HCT116 (cell line): ENCODE data around the gene PALMD. TPM values are rescaled to one million over a fixed set of nuclear protein-coding genes. Genes with fewer than 3 reads are reported as not detected.

Experiments
- ATAC-seq: fragments of 200-7000 bp; cut with Tn5 transposase; 2 replicates; pipeline ENCODE4 v1.9.1; 2020; ENCODE audit warnings: mild to moderate bottlenecking, moderate library complexity
- BruUV-seq: library from RNA; stranded (reverse); fragments of 400-500 nt; replicated peaks from 2 replicates; lab custom pipeline; 2021; lab: Mats Ljungman, UMichigan
- CTCF ChIA-PET: fragments of 300-600 bp; sonication (Branson Sonifier 250); formaldehyde crosslinking; loops from one replicate; lab custom pipeline; 2021; ENCODE audit warnings: antibody characterized with exemption; lab: Charles Lee
- POLR2A ChIA-PET: fragments of 300-600, 350-600 bp; sonication (Branson Sonifier 250); formaldehyde crosslinking; loops from one replicate; lab custom pipeline; 2021; ENCODE audit warnings: antibody characterized with exemption; lab: Charles Lee
- RAD21 ChIA-PET, 2 experiments: fragments of 300-600 bp; sonication (Branson Sonifier 250); formaldehyde crosslinking; loops; one replicate each; lab custom pipeline; 2023; ENCODE audit warnings: low total read pairs in 2 of 2; ENCODE audit not compliant: uncharacterized antibody in 2 of 2, unreplicated experiment in 2 of 2, low non-redundant PET in 1 of 2; lab: Charles Lee
- DNase-seq: peaks from one replicate; pipeline ENCODE4 v3.0.0-alpha.2; 2010; ENCODE audit warnings: low read depth, low spot score
- H2AFZ ChIP-seq: fragments of 200-600 bp; shearing (Covaris generic), sonication (generic); 2 replicates; pipeline ENCODE4 v1.6.1; 2017; ENCODE audit warnings: low read depth, mixed run types, mixed read lengths, antibody characterized with exemption, low read length; ENCODE audit not compliant: poor library complexity, severe bottlenecking
- H3K27ac ChIP-seq: 2 replicates; pipeline ENCODE4 v1.5.1; 2012; ENCODE audit warnings: low read depth, low read length
- H3K27me3 ChIP-seq: fragments of 200-600 bp; sonication (generic); 2 replicates; pipeline ENCODE4 v1.6.1; 2016; ENCODE audit warnings: mixed run types, low read length, mixed read lengths; ENCODE audit not compliant: insufficient read depth
- H3K36me3 ChIP-seq, 2 experiments: fragments of 200-500 bp in 1 of 2; fragments of 200-600 bp in 1 of 2; sonication (Bioruptor generic) in 1 of 2; sonication (generic) in 1 of 2; 2 replicates each; pipeline versions ENCODE4 v1.5.1 to v1.6.1; 2014 to 2016; ENCODE audit warnings: low read length in 2 of 2, inconsistent platforms in 1 of 2, mixed read lengths in 1 of 2, mixed run types in 1 of 2; ENCODE audit not compliant: insufficient read depth in 2 of 2, control insufficient read depth in 1 of 2
- H3K4me1 ChIP-seq, 2 experiments: fragments of 200-600 bp in 1 of 2; sonication (generic) in 1 of 2; 2 replicates each; pipeline versions ENCODE4 v1.5.1 to v1.6.1; 2012 to 2017; ENCODE audit warnings: low read length in 2 of 2, inconsistent platforms in 1 of 2, mild to moderate bottlenecking in 1 of 2, mixed read lengths in 1 of 2, mixed run types in 1 of 2, moderate library complexity in 1 of 2; ENCODE audit not compliant: insufficient read depth in 2 of 2, control insufficient read depth in 1 of 2
- H3K4me2 ChIP-seq: fragments of 200-600 bp; sonication (generic); 2 replicates; pipeline ENCODE4 v1.6.1; 2017; ENCODE audit warnings: mixed run types, low read length, mixed read lengths
- H3K4me3 ChIP-seq, 2 experiments: fragments of 200-600 bp in 1 of 2; sonication (generic) in 1 of 2; replicated peaks in 1 of 2; 2 replicates each; pipeline ENCODE4 v1.5.1; 2011 to 2016; ENCODE audit warnings: low read length in 2 of 2, control low read depth in 1 of 2, low read depth in 1 of 2, mild to moderate bottlenecking in 1 of 2, mixed read lengths in 1 of 2, mixed run types in 1 of 2
- H3K79me2 ChIP-seq: fragments of 200-600 bp; sonication (generic); 2 replicates; pipeline ENCODE4 v1.6.1; 2017; ENCODE audit warnings: mild to moderate bottlenecking, mixed run types, low read length, moderate library complexity, mixed read lengths; ENCODE audit not compliant: insufficient read depth
- H3K9ac ChIP-seq: fragments of 200-600 bp; sonication (generic); 2 replicates; pipeline ENCODE4 v1.6.1; 2016; ENCODE audit warnings: low read length, mixed read lengths
- H3K9me2 ChIP-seq: fragments of 200-600 bp; sonication (generic), shearing (Covaris generic); 2 replicates; pipeline ENCODE4 v1.6.1; 2017; ENCODE audit warnings: mixed run types, mild to moderate bottlenecking, moderate library complexity; ENCODE audit not compliant: insufficient read depth
- H3K9me3 ChIP-seq, 2 experiments: fragments of 200-500 bp in 1 of 2; fragments of 200-600 bp in 1 of 2; sonication (Bioruptor generic) in 1 of 2; sonication (generic) in 1 of 2; 2 replicates each; pipeline ENCODE4 v1.6.1; 2014 to 2017; ENCODE audit warnings: low read length in 2 of 2, mixed read lengths in 2 of 2, inconsistent platforms in 1 of 2, low read depth in 1 of 2, mild to moderate bottlenecking in 1 of 2, mixed run types in 1 of 2, moderate library complexity in 1 of 2; ENCODE audit not compliant: control insufficient read depth in 1 of 2, insufficient read depth in 1 of 2
- H4K20me1 ChIP-seq: fragments of 200-600 bp; sonication (generic), shearing (Covaris generic); 2 replicates; pipeline ENCODE4 v1.6.1; 2017; ENCODE audit warnings: mixed run types, mild to moderate bottlenecking, moderate library complexity; ENCODE audit not compliant: insufficient read depth
- CEBPB ChIP-seq: IDR thresholded peaks from 2 replicates; pipeline ENCODE4 v1.6.1; 2012; ENCODE audit warnings: low read depth
- EGR1 ChIP-seq: IDR thresholded peaks from 2 replicates; pipeline ENCODE4 v1.6.1; 2012; ENCODE audit warnings: low read depth
- EZH2 ChIP-seq: fragments of 200-600 bp; sonication (generic); IDR thresholded peaks from 2 replicates; pipeline ENCODE4 v1.6.1; 2017; ENCODE audit warnings: antibody characterized with exemption, mixed run types
- EZH2phosphoT487 ChIP-seq: fragments of 200-600 bp; IDR thresholded peaks from 2 replicates; pipeline ENCODE4 v1.6.1; 2018; ENCODE audit warnings: antibody characterized with exemption, borderline replicate concordance
- FOSL1 ChIP-seq: IDR thresholded peaks from 2 replicates; pipeline ENCODE4 v1.6.1; 2012; ENCODE audit warnings: low read depth
- JUND ChIP-seq: IDR thresholded peaks from 2 replicates; pipeline ENCODE4 v1.6.1; 2012
- POLR2A ChIP-seq: IDR thresholded peaks from 2 replicates; pipeline ENCODE4 v1.7.0; 2011; ENCODE audit warnings: borderline replicate concordance; ENCODE audit not compliant: insufficient read depth, insufficient read length; ENCODE audit errors: extremely low read depth
- POLR2AphosphoS5 ChIP-seq: IDR thresholded peaks from 2 replicates; pipeline ENCODE4 v1.6.1; 2011; ENCODE audit warnings: mild to moderate bottlenecking, low read depth, low read length, moderate library complexity
- RAD21 ChIP-seq: IDR thresholded peaks from 2 replicates; pipeline ENCODE4 v1.6.1; 2012; ENCODE audit warnings: low read depth, mild to moderate bottlenecking
- SIN3A ChIP-seq: IDR thresholded peaks from 2 replicates; pipeline ENCODE4 v1.6.1; 2012; ENCODE audit warnings: low read depth
- SP1 ChIP-seq: IDR thresholded peaks from 2 replicates; pipeline ENCODE4 v1.6.1; 2012; ENCODE audit warnings: low read depth
- SRF ChIP-seq: IDR thresholded peaks from 2 replicates; pipeline ENCODE4 v1.6.1; 2012; ENCODE audit warnings: low read depth
- ZFX ChIP-seq: fragments of 450-650 bp; IDR thresholded peaks from 2 replicates; pipeline ENCODE4 v1.6.1; 2017
- ZNF274 ChIP-seq: fragments of 200-500 bp; sonication (Bioruptor generic); IDR thresholded peaks from 2 replicates; pipeline ENCODE4 v1.6.1; 2014; ENCODE audit warnings: mild to moderate bottlenecking, low read depth, low read length, inconsistent platforms
- intact Hi-C: fragments of 100-400 bp; cut with micrococcal nuclease; formaldehyde crosslinking; loops from 2 replicates; pipeline ENCODE4 v1.10.0; 2022
- total RNA-seq: library from RNA; stranded (reverse); gene quantifications from one replicate; pipeline ENCODE4 v1.2.1, GENCODE V29; 2021; ENCODE audit not compliant: unreplicated experiment
- TF ChIP-seq, protein P1 (sequence below): IDR thresholded peaks from 2 replicates; pipeline ENCODE4 v1.6.1; 2012; ENCODE audit warnings: low read depth
- TF ChIP-seq, protein P2 (sequence below), 3 experiments: fragments of 200-600 bp in 1 of 3; sonication (generic) in 1 of 3; IDR thresholded peaks in 2 of 3; conservative IDR thresholded peaks in 1 of 3; 2 replicates each; pipeline ENCODE4 v1.5.1; 2012 to 2017; ENCODE audit warnings: low read depth in 2 of 3, low read length in 2 of 3, antibody characterized with exemption in 1 of 3, borderline replicate concordance in 1 of 3, control low read depth in 1 of 3, mild to moderate bottlenecking in 1 of 3, mixed read lengths in 1 of 3, mixed run types in 1 of 3, moderate library complexity in 1 of 3; ENCODE audit not compliant: insufficient read depth in 1 of 3
- TF ChIP-seq, protein P3 (sequence below): IDR thresholded peaks from 2 replicates; pipeline ENCODE4 v1.6.1; 2012

PALMD gene
- total RNA-seq, 1 experiment from 2014 or later = 0.12 TPM

DNA sequence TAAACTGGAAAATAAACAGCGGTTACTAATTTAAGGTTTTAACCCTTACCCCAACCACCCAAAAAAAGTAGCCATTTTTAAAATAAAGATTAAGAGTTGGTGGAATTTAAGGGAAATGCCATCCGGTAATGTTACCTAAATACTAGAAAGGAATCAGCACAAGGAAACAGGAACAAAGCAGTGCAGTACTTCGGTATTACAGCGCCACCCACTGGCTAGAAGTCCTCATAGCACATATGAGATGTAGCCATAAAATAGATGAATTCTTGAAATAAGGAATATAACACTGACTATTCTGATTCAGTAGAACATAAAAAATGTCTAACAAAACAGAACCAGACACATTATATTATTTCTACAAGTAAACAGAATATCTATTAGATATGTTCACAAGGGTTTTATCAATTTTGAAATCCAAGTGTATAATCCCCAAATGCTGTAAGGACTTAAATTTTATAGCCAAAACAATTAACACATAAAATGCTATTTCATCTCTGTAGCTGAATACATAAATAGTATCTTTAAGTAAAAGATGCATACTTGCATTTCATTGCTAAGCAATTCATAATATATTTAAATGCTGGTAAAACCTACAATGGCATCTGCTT, 61.7 kb downstream of the PALMD start:
- ATAC-seq (peak; percentile 71), DNase-seq (peak; percentile 35)
- BruUV-seq = no TSS peak
- Histone ChIP-seq H3K27ac (no peak overlapping the region), H3K27me3 (no peaks in the 10 kb centered on the region), H3K9ac (no peak overlapping the region), H3K4me3 (no peak overlapping the region), H3K4me1 (no peaks in the 10 kb centered on the region), H3K36me3 (peaks cover 0 to 16% of the 10 kb centered on the region in 2 experiments; a peak in 3 of 4 replicates), H3K4me2 (no peak overlapping the region), H3K9me3 (no peaks in the 10 kb centered on the region), H4K20me1 (no peaks in the 10 kb centered on the region), H2AFZ (no peak overlapping the region), H3K79me2 (no peaks in the 10 kb centered on the region), H3K9me2 (no peaks in the 10 kb centered on the region)
- RAD21 ChIA-PET = no interaction called here
- CTCF ChIA-PET = interaction anchor here (0.6 to 1.7 kb wide), 4 partner anchors 22 to 914 kb away, joined by 3 to 4 read pairs (median 4); no protein-coding TSS in a partner anchor
- intact Hi-C loops = loop anchor here (1.0 to 10.0 kb wide), 5 partner anchors 225 to 960 kb away; no protein-coding TSS in a partner anchor
- TF ChIP-seq, protein P1, sequence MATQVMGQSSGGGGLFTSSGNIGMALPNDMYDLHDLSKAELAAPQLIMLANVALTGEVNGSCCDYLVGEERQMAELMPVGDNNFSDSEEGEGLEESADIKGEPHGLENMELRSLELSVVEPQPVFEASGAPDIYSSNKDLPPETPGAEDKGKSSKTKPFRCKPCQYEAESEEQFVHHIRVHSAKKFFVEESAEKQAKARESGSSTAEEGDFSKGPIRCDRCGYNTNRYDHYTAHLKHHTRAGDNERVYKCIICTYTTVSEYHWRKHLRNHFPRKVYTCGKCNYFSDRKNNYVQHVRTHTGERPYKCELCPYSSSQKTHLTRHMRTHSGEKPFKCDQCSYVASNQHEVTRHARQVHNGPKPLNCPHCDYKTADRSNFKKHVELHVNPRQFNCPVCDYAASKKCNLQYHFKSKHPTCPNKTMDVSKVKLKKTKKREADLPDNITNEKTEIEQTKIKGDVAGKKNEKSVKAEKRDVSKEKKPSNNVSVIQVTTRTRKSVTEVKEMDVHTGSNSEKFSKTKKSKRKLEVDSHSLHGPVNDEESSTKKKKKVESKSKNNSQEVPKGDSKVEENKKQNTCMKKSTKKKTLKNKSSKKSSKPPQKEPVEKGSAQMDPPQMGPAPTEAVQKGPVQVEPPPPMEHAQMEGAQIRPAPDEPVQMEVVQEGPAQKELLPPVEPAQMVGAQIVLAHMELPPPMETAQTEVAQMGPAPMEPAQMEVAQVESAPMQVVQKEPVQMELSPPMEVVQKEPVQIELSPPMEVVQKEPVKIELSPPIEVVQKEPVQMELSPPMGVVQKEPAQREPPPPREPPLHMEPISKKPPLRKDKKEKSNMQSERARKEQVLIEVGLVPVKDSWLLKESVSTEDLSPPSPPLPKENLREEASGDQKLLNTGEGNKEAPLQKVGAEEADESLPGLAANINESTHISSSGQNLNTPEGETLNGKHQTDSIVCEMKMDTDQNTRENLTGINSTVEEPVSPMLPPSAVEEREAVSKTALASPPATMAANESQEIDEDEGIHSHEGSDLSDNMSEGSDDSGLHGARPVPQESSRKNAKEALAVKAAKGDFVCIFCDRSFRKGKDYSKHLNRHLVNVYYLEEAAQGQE = no peak
- no peak for TF ChIP-seq FOSL1
- TF ChIP-seq SIN3A = no peak
- TF ChIP-seq SP1 = no peak
- no peak for TF ChIP-seq EZH2
- TF ChIP-seq CEBPB = no peak
- TF ChIP-seq SRF = no peak
- no peak for TF ChIP-seq EZH2phosphoT487
- TF ChIP-seq ZFX = no peak
- no peak for TF ChIP-seq POLR2AphosphoS5
- TF ChIP-seq ZNF274 = no peak
- TF ChIP-seq, protein P2, sequence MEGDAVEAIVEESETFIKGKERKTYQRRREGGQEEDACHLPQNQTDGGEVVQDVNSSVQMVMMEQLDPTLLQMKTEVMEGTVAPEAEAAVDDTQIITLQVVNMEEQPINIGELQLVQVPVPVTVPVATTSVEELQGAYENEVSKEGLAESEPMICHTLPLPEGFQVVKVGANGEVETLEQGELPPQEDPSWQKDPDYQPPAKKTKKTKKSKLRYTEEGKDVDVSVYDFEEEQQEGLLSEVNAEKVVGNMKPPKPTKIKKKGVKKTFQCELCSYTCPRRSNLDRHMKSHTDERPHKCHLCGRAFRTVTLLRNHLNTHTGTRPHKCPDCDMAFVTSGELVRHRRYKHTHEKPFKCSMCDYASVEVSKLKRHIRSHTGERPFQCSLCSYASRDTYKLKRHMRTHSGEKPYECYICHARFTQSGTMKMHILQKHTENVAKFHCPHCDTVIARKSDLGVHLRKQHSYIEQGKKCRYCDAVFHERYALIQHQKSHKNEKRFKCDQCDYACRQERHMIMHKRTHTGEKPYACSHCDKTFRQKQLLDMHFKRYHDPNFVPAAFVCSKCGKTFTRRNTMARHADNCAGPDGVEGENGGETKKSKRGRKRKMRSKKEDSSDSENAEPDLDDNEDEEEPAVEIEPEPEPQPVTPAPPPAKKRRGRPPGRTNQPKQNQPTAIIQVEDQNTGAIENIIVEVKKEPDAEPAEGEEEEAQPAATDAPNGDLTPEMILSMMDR (IDR thresholded peaks at IDR 0.05 in 2 of 3, conservative IDR thresholded peaks at IDR 0.05 in 1 of 3; ENCODE audit: borderline replicate concordance in 1 of 3, insufficient read depth in 1 of 3, low read depth in 2 of 3, low read length in 2 of 3) = peak; percentile 45 to 97 (median 86); a peak in 5 of 6 replicates
- TF ChIP-seq, protein P3, sequence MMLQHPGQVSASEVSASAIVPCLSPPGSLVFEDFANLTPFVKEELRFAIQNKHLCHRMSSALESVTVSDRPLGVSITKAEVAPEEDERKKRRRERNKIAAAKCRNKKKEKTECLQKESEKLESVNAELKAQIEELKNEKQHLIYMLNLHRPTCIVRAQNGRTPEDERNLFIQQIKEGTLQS = no peak
- no peak for TF ChIP-seq POLR2A
- TF ChIP-seq JUND = no peak
- TF ChIP-seq EGR1 = no peak
- peak; percentile 78 for TF ChIP-seq RAD21
- POLR2A ChIA-PET = no interaction called here
